Activated CD4-positive, CD25-positive, alpha-beta regulatory T cell treated with anti-CD3 and anti-CD28 coated beads, Interleukin-2, amount 50 U/mL, for 24 hours (primary cell): Measurements from ENCODE around the gene ACOT12.

Experiments
- ATAC-seq, 2 donors: fragments of 150-1000 bp; cut with Tn5 transposase; one replicate each; pipeline ENCODE4 v1.10.0; 2021; ENCODE audit warnings: mild to moderate bottlenecking in 1 of 2, moderate library complexity in 1 of 2

ACOT12 gene

DNA sequence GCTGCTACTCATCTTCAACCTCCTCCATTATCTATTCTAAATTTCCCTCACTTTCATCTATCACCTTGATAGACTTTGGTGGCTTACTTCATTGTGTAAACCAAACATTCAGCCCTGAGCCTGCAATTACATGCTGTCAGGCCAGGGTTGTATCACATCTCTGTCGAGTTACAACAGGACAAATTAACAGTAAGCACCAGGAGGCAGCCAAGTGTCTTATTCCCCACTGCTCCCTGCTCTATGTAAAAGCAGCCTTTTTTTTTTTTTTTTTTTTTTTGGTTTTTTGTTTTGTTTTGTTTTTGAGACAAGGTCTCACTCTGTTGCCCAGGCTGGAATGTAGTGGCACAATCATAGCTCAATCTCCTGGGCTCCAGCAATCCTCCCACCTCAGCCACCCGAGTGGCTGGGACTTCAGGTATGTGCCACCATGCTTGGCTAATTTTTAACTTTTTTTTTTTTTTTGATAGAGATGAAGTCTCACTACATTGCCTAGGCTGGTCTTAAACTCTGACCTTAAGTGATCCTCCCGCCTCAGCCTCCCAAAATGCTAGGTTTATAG is 107.8 kb downstream of the ACOT12 start:
- no peak for ATAC-seq

DNA sequence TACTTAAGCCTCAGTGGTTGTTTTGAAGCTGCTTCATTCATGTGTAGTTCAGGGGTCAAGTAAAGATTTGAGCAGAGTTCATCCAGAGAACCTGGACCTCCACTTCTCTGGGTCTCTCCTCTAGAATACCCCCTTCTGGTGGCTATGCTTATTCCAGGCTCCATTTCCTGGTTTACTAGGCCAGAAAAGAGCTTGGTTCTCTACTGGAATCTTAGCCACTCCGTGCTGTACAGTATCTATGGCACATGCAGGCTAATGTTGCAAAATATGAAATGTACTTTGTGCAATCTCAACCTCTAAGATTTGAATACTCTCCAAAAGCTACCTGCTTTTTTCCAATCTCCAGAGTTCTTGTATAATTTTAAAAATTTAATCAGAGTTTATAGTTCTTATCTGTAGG is 110.0 kb downstream of the ACOT12 start:
- no peak for ATAC-seq
